ENCODE data around the gene DUSP15.

DNA sequence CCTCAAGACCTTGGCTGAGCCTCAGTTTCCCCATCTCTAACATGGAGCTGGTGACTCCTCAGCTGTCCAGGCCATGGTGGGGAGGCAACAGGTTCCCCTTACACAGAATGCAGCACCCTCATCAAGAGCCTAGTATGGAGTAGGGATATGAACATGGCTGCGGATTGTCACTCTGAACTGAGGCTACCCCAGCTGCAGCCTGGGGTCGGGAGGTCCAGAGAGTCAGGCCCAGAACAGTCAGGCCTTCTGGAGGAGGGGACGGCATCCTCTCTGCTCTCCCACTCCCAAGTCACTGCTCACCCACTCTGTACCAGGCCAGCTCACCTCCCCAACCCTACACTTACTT lies 23.6 kb downstream of the DUSP15 start:
- TF ChIP-seq, protein P1, sequence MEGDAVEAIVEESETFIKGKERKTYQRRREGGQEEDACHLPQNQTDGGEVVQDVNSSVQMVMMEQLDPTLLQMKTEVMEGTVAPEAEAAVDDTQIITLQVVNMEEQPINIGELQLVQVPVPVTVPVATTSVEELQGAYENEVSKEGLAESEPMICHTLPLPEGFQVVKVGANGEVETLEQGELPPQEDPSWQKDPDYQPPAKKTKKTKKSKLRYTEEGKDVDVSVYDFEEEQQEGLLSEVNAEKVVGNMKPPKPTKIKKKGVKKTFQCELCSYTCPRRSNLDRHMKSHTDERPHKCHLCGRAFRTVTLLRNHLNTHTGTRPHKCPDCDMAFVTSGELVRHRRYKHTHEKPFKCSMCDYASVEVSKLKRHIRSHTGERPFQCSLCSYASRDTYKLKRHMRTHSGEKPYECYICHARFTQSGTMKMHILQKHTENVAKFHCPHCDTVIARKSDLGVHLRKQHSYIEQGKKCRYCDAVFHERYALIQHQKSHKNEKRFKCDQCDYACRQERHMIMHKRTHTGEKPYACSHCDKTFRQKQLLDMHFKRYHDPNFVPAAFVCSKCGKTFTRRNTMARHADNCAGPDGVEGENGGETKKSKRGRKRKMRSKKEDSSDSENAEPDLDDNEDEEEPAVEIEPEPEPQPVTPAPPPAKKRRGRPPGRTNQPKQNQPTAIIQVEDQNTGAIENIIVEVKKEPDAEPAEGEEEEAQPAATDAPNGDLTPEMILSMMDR (IDR thresholded peaks at IDR 0.05) = no peak
- TF ChIP-seq POLR2A (IDR thresholded peaks at IDR 0.05) = no peak

Measured in ovary (tissue), 3 donors.